NCI-H226 (cell line): ENCODE results near the gene KRTAP2-3.
A peak's percentile ranks its signal among the peaks of the same experiment; 100 is the strongest.
"Not testable (repeated sequence)": the region's sequence is repeated elsewhere in the genome, so short reads cannot be mapped to it uniquely, and the experiment has no call there.

ENCODE experiments used
- DNase-seq: peaks from one replicate; pipeline ENCODE4 v3.0.0-alpha.2; 2015

The KRTAP2-3 gene

GRCh38 chr17:41065829-41066624 is 6.1 kb upstream of the KRTAP2-3 start, which contains the start of gene KRTAP2-4:
TSS of gene KRTAP2-4 (minus strand) at chr17:41065879. CDS start at chr17:41065845, 34 bp downstream.
- DNase-seq: peak; percentile 94

DNA sequence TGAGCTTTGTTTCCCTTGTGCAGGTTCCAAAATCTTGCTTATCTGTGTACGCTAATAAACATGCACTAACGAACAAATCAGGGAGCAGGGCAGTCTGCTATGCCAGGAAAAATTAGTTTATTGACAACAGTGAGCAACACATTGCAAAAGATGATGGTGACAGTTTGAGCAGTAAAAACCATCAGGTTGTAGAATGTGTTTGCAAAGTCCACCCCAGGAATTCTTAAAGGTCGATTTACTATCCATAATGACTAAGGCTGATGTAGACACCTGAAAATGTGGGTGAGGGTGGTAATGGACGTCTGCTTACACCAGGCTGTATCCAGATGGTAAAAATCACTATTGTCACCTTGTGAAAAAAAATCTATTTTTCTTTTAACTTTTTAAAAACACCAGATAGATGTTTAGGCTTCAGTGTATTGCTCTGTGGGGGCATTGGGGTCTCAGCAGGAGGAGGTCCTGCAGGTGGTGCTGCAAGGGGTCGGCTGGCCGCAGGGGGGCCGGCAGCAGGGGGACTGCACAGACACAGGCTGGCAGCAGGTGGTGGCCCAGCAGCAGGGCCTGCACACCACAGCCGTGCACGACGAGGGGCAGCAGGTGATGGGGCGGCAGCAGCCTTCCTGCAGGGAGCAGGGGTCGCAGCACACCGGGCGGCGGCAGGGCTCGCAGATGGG is 5.2 kb upstream of the KRTAP2-3 start:
- not testable (repeated sequence) for DNase-seq

- no peak for DNase-seq
Measured at GRCh38 chr17:41064301-41064700, 4.4 kb upstream of the KRTAP2-3 start.

GRCh38 chr17:41063449-41063848 is 3.5 kb upstream of the KRTAP2-3 start:
- DNase-seq: no peak

DNA sequence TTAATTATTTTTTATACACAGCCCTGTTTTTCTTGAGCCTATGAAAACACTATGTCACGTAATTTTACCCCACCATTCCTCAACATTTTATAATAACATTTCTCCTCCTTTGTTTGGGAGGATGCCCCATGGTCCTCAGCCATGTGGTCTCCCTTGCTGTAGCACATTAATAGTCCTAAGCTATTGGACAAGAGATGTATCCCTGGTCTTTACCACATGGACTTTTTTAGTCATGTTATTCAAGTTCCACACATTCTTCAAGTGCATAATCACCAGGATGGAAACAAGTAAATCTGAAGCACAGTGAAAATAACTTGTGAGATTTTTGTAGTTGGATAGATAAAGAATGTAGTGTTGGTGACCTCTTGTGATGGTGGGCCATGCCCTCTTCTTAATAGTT is 2.0 kb upstream of the KRTAP2-3 start:
- peak; percentile 91 for DNase-seq

GRCh38 chr17:41059276-41060051 is 450 bp downstream of the KRTAP2-3 start:
- DNase-seq: peak; percentile 80

DNA sequence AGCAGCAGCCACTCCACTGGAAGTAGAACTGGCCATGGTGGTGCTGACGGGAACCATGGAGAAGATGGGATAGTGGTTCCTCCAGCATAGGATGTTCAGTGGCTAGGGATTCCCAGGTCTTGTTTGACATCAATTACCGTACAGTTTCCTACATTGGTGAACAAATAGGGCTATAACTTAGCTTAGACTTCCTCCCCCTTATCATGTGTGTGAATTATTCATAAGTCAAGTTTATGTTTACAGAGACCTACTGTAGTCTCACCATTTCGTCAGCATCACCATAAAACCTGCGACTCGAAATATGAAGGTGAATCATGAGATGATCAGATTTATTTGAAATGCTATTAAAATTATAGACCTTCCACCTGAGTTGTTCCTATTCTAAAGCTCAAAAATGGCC is 1.2 kb downstream of the KRTAP2-3 start:
- DNase-seq: no peak

- no peak for DNase-seq
Measured at GRCh38 chr17:41057547-41057946, 2.4 kb downstream of the KRTAP2-3 start.

- DNase-seq: not testable (repeated sequence)
Measured at GRCh38 chr17:41055130-41055529, 4.8 kb downstream of the KRTAP2-3 start, which contains the start of gene KRTAP2-2. TSS of gene KRTAP2-2 (minus strand) at chr17:41055230. CDS start at chr17:41055211, 19 bp downstream.

GRCh38 chr17:41054556-41054955 is 5.4 kb downstream of the KRTAP2-3 start:
- DNase-seq: not testable (repeated sequence)

GRCh38 chr17:41054025-41054424 is 5.9 kb downstream of the KRTAP2-3 start:
- DNase-seq: no peak

- DNase-seq: no peak
Measured at GRCh38 chr17:41052566-41052965, 7.3 kb downstream of the KRTAP2-3 start.

DNA sequence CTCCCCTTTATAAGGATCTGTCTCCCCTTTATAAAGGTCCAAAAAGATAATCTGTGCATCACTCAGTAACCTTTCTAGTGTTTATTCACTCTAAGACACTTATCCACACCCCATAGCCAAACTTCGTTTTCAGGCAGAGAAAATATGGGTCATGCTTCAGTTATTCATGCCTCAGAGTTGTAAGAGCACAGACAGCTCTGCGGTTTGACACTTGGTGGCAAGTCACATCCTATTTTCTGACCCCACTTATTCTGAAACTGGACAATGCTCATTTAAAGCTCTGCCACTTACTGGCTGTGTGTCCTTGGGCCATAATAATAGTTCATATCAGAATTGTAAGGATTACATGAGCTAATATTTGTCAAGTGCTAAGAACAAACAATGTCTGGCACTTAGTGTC is 10.8 kb downstream of the KRTAP2-3 start:
- no peak for DNase-seq

DNA sequence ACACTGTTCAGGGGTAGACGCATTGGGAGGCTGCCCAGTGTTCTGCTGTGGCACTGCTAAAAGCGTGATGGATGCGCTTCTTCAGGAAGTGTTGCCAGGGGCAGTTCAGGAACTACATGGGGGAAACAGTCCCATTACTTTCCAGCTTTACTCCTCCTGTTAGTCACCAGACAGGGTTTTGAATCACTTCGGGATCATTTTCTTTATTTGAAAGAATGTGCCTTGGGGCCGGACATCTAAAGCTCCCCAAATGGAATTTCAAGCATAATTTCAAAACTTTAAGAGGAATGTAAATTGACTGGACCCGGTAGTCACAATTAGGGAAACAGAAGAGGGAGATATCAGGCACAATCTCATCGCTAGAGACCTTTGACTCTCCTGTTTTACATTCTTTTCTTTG is 11.5 kb downstream of the KRTAP2-3 start:
- no peak for DNase-seq

DNA sequence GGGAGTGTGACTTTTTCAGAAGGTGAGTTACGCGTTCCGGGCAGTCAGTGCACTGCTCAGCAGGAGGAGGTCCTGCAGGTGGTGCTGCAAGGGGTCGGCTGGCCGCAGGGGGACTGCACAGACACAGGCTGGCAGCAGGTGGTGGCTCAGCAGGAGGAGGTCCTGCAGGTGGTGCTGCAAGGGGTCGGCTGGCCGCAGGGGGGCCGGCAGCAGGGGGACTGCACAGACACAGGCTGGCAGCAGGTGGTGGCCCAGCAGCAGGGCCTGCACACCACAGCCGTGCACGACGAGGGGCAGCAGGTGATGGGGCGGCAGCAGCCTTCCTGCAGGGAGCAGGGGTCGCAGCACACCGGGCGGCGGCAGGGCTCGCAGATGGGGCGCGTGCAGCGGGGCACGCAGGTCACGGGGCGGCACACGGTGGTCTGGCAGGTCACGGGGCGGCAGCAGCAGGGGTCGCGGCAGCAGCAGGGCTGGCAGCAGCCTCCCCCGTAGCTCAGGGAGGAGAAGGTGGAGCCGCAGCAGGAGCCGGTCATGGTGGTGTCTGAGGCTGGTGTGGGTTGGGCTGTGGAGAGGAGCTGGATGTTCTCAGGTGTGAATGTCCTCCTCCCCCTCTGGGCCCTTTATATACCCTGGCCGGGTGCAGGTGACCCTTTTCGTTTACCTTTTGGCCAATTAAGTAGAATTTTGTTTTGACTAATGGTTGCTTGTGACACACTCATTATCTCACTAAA is 13.0 kb downstream of the KRTAP2-3 start, which contains the start of gene KRTAP2-1:
Gene KRTAP2-1 (minus strand): TSS at position 582 of the 731 bp plus-strand sequence. CDS start 49 bp downstream, at position 533.
- not testable (repeated sequence) for DNase-seq

GRCh38 chr17:41042953-41043352 is 17.0 kb downstream of the KRTAP2-3 start:
- no peak for DNase-seq

DNA sequence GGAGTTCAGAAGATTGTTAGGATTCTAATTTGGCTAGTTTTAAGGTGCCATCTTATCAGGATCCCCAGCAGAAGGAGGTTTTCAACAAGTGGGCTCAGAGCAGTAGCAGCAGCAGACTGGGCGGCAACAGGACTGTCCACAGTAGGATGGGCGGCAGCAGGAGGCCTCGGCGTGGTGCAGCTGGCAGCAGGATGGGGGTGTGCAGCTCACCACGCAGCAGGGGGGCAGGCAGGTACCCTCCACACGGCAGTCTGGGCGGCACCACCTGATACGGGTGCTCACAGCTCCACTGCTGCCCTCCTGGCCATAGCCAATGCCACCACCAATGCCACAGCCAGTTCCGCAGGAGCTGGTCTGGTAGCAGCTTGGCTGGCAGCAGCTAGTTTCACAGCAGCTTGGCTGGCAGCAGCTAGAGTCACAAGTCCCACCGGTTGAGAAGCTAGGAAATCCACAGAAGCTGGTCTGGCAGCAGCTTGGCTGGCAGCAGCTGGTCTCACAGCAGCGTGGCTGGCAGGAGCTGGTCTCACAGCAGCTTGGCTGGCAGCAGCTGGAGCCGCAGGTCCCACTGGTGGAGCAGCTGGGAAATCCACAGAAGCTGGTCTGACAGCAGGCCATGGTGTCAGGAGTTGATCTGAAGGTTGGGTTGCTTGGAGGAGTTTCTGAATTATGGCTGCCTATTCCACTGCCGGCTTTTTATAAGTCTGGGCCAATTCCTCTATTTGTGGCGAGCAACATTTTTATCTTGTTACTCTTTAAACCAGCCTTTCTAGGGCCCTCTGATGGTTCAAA is 18.9 kb downstream of the KRTAP2-3 start, which contains the start of gene KRTAP1-1:
Gene KRTAP1-1 (minus strand): TSS at position 668 of the 789 bp plus-strand sequence. CDS start 53 bp downstream, at position 615.
- not testable (repeated sequence) for DNase-seq

DNA sequence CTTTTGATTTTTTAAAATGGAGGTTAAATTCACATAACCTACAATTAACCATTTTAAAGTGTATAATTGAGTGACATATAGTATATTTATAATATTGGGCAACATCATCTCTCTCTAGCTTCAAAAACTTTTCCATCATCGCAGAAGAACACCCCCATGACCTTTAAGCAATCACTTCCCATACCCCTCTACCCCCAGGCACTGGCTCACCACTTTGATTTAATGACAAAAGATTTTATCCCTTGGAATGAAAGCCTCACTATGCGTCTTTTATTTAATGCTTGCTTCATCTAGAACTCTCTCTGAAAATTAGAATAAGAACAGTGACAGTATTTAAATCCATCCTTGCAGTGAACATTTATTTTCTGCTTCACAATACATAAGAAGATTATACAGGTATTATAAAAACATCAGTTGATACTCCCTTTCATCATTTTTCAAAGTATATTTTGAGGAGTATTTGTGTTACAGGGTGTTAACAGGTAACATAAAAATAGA is 22.0 kb downstream of the KRTAP2-3 start:
- DNase-seq: no peak

- DNase-seq: not testable (repeated sequence)
Measured at GRCh38 chr17:41034346-41034935, 25.5 kb downstream of the KRTAP2-3 start, which contains the start of gene KRTAP1-3. TSS of gene KRTAP1-3 (minus strand) at chr17:41034874. CDS start at chr17:41034821, 53 bp downstream.

DNA sequence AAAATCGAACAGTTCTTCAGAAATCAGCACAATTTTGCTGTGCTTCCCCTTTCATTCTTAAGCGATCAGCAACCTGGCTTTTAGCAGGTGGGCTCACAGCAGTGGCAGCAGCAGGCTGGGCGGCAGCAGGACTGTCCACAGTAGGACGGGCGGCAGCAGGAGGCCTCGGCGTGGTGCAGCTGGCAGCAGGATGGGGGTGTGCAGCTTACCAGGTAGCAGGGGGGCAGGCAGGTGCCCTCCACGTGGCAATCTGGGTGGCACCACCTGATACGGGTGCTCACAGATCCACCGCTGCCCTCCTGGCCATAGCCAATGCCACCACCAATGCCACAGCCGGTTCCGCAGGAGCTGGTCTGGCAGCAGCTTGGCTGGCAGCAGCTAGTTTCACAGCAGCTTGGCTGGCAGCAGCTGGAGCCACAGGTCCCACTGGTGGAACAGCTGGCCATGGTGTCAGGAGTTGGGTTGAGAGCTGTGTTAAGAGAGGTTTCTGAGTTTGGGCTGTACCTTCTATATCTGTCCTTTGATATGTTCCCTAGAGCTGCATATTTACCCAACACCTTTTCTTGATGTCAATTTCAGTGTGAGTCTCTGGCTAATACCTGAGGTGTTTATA is 30.2 kb downstream of the KRTAP2-3 start, which contains the start of gene KRTAP1-4:
Gene KRTAP1-4 (minus strand): TSS at position 563 of the 613 bp plus-strand sequence. CDS start 117 bp downstream, at position 446.
- no peak for DNase-seq
